GM21528 (cell line): Measurements from ENCODE around the gene TJP1.
"Not testable (repeated sequence)": the region's sequence is repeated elsewhere in the genome, so short reads cannot be mapped to it uniquely, and the experiment has no call there.

Experiments
- ATAC-seq: cut with Tn5 transposase; IDR thresholded peaks from one replicate; pipeline ENCODE4 v1.9.1; 2021; ENCODE audit warnings: mild to moderate bottlenecking, moderate library complexity; ENCODE audit not compliant: unreplicated experiment, low FRiP score

TJP1 gene

DNA sequence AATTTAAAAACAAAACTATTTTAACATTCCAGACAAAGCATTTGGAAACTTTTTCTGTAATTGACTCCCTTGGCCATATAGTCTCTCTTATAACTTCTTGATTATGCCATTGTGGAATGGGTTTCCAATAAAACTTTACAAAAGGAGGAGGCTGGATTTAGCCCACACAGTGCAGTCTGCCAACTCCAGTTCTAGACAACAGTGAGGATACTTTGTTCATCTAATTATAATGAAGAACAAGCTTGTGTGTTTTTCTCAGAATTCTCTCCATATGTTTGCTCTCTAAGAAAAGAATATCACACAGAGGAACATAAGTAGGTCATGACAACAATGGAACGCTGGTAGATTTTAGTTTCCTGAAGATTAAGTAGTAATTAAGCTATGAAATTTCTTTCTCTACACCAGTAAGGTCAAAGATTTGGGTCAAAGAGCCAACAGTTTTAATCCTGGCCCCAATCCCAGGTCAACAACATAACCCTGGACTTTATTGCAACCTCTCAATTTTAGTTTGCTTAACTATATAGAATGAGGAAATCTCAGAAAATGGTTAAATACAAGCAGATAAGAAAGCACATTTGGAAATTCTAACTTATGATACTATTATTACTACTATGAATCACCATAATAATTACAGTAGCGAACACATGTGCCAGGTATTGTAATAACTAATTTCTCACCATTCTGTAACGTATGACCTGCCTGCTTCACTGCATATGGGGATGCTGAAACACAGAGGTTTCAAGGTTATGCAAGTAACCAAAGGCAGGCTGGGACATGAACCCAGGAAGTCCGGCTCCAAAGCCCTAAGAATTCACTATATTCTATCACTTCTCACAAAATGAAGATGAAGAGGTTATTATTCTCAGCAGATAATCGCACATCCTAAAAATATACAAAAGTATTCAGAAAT is 65.7 kb downstream of the TJP1 start:
- ATAC-seq = no peak

GRCh38 chr15:29754009-29754408 is 68.3 kb downstream of the TJP1 start:
- ATAC-seq = not testable (repeated sequence)

GRCh38 chr15:29753506-29753905 is 68.8 kb downstream of the TJP1 start:
- no peak for ATAC-seq

DNA sequence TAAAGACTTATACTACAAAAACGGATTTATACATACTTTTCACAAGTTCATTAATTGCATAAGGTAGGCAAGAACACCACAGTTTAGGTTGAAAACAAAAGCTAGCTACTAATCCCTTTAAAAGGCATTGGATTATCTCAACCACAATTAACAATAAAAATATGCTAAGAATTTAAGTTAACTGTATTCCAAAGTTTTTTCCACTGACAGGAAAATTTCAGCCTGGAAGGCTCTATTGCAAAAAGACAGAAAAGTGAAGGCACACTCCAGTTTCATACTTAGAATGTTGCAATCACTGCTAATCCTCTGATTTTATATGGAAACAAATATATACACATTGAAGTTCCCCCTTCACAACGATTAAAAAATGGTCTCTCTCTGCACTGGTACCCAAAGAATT is 71.5 kb downstream of the TJP1 start:
- no peak for ATAC-seq

DNA sequence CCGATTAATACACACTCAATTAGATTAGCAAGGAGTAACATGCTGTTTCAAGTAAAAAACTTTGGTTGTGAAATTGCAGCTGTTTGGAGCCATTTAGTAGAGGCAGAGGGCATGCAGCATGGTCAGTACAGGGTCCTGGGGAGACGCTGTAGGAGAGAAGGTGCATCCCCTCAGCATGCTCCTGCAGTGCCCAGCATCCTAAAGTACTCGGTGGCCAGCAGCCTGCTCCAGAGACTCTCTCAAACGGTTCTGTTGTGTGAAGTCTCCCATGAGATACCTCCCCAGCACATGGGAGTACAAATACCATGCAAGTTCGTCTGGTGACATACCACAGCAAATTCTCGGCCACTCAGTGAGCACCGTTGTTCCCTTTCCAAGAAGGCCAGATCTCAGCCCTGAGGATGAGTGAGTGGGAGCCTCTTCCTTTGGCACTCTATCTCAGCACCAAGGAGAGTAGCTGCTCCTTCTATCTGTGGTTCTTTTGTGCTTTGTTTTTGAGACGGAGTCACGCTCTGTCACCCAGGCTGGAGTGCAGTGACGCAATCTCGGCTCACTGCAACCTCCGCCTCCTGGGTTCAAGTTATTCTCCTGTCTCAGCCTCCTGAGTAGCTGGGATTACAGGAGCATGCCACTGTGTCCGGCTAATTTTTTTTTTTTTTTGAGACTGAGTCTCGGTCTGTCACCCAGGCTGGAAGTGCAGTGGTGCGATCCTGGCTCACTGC is 72.7 kb downstream of the TJP1 start:
- ATAC-seq = no peak

DNA sequence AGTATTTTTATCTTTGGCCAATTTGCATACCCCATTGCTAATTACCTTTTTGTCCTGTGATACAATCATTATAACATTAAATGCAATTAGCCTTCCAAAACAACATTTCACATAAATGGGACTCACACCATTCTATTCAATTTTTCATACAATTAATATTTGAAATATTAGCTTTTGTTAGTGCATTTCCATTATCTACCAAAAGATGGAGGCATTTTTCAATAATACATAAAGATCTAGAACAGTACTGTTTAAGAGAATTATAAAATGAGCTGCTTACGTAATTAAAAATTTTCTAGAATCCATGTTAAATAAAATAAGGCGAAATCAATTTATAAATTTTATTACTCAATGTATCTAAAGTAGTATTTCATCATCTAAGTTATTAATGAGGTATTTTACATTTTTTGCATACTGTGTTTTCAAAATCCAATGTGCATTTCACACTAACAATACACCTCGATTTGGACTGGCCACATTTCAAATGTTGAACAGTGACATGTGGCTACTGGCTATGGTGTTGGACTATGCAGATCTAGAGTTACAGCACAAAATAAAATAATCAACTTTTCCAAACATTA is 74.3 kb downstream of the TJP1 start:
- ATAC-seq = no peak

DNA sequence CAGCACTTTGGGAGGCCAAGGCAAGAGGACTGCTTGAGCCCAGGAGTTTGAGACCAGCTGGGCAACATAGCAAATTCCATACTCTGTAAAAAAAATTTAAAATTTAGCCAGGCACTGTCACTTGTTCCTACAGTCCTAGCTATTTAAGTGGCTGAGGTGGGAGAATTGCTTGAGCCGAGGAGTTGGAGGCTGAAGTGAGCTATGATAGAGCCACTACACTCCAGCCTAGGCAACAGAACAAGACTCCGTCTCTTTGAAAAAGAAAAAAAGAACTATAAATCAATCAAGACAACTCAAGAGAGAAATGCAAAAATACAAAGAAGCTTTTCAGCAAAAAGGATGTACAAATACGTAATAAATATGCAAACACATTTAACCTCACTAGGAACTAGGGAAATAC is 78.8 kb downstream of the TJP1 start:
- no peak for ATAC-seq

DNA sequence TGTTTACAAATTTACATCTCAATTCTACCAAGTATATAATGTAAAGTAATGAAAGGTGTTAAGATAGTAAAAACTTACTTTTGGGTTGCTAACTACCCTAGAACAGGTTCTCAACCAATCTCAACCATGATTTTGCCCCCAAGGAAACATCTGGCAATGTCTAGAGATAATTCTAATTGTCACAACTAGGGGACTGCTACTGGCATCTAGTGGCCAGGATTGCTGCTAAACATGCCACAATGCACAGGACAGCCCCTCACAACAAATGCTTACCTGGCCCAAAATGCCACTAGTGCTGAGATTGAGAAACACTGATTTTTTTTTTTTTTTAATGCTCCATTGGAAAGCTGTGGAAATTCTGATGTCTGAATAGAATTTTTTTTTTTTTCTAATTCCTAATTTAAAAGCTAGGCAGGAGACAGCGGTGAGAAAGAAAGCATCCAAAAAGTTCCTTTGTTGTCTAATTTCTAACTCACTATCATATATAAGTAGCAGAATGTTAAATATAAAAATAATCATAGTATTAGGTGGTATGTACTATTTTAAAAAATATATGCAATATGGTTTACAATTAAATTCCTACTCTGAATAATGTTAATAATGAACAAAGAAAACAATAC is 81.5 kb downstream of the TJP1 start:
- ATAC-seq = no peak

- no peak for ATAC-seq
Measured at GRCh38 chr15:29736744-29737020, 85.6 kb downstream of the TJP1 start.

GRCh38 chr15:29736012-29736743 is 86.1 kb downstream of the TJP1 start:
- ATAC-seq = peak; percentile 80

GRCh38 chr15:29734917-29735572 is 87.2 kb downstream of the TJP1 start:
- ATAC-seq = no peak

DNA sequence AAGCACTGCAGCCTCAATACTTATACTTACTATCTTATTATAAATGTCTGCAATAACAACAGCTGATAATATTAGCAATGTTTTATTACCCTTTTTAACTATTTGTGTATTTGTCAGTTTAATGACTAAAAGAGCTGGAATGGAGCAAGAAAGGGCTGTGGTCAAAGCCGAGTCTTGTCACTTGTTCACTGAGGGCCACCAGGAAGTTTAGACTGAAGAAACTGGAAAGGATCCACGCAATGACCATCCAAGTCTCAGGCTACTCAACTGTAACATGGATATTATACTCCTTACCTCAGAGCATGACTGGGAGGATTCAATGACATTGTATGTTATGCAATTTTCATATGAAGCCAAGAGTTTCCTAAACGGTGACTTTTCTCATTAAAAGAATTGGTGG is 90.4 kb downstream of the TJP1 start:
- ATAC-seq = no peak

DNA sequence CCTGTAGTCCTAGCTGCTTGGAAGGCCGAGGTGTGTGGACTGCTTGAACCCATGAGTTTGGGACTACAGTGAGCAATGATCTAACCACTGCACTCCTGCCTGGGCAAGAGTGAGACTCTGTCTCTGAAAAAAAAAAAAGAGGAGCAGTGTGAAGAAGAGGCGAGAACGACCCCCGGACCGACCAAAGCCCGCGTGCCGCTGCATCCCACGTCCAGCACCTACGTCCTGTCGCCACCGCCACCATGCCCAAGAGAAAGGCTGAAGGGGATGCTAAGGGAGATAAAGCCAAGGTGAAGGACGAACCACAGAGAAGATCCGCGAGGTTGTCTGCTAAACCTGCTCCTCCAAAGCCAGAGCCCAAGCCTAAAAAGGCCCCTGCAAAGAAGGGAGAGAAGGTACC is 91.8 kb downstream of the TJP1 start:
- ATAC-seq = not testable (repeated sequence)

DNA sequence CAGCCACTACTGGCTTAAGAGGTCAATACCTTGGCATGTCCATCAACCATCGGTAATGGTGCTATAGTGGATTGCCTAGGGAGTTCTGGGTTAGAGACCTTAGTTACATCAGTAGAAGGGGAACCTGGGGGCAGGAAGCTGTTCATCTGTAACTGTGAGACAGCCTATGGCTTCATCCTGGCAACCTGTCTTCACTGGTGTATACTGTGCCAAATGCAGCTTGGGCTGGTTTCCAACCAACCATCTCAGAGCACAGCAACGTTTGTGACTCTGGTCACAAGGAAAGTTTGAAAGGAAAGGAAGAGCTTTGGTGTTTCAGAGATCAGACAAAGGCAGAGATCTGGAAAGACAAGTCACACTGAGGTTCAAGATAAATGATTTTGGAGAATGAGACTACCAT is 93.8 kb downstream of the TJP1 start:
- ATAC-seq = no peak

DNA sequence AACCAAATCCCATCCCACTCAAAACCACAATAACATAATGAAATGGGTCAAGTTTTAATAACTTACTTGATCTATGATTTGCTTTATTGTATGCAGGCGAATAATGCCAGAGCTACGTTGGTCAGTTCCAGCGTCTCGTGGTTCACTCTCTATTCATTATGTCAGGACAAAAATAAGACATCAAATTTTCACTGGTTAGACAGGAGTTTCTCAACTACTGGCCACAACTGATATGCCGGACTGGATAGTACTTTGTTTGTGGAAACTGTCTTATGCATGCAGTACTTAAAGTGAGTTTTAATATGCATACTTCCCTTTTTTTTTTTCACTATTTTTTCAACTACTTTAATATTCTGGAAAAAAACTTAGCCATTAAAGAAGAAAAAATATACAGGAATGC is 94.4 kb downstream of the TJP1 start:
- no peak for ATAC-seq

DNA sequence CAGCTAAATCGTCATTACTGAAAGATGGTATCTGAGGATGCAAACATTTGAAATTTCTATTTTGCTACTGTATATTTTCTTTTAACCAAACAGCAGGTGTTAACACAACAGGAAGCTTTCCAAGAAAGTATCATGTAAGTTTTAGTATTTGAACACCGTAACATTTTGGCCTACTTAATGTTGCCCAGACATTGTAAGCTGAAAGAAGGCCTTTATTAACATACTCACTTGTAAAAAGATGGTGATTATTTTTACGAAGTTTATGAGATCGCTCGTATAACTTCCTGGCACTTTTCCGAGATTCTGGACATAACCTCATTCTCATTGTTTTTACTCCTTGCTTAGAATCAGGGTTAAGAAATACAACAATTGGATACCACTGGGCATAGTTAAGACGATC is 95.7 kb downstream of the TJP1 start:
- no peak for ATAC-seq

DNA sequence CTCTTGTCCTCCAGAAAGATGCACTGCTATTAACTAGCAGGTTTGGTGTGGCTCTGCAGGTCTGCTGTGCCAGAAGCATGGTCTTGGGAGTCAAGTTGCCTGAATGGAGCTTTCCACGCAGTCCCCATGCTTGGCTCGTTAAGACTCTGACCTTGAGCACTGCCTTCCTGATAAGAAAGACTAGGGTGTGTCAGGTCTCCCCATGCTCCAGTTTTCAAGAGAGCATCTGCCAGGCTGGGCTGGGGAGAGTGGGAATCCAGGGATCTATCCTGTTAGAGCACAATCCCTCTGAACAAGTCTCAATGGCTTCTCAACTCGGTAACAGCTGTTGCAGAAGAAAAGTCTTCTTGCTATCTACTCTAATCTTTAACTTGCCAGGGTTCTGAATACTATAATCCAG is 98.2 kb downstream of the TJP1 start:
- no peak for ATAC-seq

DNA sequence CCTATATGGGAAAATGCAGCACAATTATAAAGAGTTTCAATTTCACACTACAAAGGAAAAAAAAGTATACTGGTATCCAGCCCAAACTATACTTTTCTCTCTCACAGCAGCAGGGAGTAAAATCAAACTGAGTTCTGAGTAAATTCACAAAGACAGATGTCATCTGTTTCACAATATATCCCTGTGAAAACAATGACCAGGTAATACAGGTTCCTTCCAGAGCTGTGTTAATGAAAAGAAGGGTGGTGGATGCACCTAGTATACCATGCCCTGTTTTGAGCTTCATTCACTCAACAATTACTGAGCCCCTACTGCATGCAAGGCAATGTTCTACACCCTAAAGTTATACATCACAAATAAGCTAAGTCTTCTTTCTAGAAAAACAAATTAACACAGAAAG is 108.5 kb downstream of the TJP1 start:
- no peak for ATAC-seq

DNA sequence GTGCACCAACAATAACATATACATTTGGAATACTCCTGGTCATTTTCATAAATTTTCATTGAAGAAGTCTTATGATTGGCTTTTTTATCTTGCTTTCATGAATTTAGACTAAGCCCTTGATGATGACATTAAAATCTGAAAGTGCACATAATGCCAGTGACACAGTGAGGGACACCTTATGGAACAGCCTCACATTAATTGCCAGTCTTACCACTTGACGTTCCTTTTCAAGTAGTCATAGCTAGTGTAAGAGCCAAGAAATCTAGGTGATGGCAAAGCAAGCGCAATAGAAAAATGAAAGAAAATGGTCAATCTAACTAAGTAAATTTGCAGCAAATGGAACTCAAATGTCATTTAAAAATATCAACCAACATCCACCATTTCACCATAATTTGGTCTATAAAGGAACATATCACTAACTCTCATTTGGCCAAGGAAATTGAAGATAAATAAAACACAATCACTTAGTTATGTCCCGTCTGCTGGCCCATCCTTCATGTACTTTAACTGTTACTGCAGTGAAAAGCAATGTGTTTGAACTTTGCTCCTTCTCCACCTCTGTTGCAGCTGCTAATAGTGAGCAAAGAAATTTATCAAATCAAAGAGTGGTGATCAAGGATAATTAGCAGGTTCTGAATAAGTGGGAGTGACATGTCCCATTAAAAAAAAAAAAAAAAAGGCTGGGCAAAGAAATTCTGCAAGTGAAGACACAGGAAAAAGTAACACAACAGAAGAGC is 110.0 kb downstream of the TJP1 start:
- no peak for ATAC-seq
